Right renal pelvis (tissue), 4 donors: ENCODE measurements around the gene RAPGEF6. TPM values are rescaled to one million over a fixed set of nuclear protein-coding genes. Genes with fewer than 3 reads are reported as not detected.
"Not testable (repeated sequence)": the region's sequence is repeated elsewhere in the genome, so short reads cannot be mapped to it uniquely, and the experiment has no call there.

Experiments
- DNase-seq, 4 donors: peaks; one replicate each; pipeline ENCODE4 v3.0.0-alpha.2; 2013; ENCODE audit warnings: low read depth in 4 of 4, low spot score in 3 of 4, missing footprints in 1 of 4
- polyA plus RNA-seq, 4 donors: library from polyadenylated mRNA; unstranded; fragments of 120-200 nt; gene quantifications; one replicate each; pipeline ENCODE4 v1.2.1, GENCODE V29; 2013; ENCODE audit not compliant: insufficient read length in 4 of 4

Gene RAPGEF6
- polyA plus RNA-seq, 4 donors: 14.1 to 15.3 (median 14.6) TPM

DNA sequence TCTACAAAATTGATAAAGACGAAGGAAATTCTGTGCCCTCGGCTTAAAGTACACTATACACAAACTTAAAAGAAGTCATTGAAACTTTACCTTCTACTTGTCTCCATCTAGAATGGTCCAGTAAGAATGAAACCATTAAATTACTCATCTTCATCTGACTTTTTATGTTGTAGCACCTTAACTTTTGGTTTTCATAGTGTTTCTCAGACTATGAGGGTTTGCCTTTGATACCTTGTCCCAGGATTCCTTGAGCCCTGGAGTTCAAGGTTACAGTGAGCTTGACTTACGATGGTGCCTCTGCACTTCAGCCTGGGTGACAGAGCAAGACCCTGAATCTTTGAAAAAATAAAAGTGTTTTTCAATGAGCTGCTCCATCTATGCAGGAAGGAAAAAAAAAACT is 239.0 kb downstream of the RAPGEF6 start:
- DNase-seq: no peak

DNA sequence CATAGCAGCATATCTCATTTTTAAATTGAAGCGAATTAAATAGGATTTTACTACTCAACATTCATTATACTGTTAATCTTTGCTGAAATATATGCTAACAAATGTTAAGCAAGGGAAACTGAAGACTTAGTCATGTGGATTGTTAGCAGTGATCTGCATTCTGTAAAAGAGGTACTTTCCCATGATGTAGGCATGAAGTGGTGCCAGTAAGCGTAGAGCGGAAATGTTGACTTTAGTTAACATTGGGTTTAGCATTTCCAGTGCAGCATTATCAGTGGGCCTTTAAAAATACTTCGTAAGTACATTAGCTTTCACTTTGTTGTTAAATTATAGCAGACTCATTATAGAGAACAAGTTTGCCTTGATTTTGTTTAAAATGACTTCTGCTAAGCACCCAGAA is 240.9 kb downstream of the RAPGEF6 start:
- no peak for DNase-seq

DNA sequence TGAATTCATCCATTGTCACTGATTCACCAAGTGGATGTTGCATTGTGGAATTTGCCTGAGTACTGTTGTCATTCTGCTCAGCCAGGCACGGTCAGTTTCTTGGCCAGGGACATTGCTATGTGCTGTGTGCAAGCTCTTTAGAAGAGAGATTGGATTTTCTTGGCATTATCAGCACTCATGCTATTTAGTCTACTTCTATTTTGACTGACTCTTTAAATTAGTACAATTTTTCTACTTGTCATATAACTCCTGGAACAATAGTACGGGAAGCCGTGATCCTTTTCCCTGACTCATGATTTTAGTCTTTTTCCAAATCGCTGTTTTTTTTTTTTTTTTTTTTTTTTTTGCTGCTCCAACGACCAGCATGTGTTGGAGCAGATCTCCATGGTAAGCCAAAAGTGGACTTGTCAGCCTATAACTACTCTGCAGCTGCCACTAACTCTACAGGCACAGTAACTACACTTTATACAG is 241.5 kb downstream of the RAPGEF6 start:
- DNase-seq: no peak

DNA sequence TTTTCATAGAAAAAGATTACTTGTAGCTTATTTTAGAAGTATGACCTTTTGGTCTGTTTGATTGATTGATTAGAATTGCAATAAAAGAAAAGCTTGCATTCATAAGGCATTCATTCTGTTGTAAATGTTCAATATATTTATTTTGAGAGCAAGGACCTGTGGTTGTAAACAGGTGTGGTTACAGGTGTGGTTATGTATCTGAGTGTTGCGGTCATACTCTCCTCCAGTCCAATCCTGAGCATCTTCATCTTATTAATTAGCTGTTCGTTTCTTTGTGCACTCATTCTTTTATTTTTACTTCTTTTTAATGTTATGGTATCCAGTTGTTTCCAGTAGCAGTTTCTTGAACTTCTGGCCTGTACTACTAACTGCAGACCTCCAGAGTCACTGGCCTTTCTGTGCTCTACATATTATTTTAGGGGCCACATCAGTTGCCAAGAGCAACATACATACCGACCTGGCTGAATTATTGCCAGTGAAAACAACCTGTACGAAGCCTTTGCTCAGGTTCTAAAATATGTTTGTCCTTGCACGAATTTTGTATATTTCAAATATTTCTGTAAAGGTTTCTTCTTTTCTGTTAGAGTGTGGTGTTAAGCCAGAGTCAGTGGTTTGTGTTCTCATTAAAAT is 242.4 kb downstream of the RAPGEF6 start:
- no peak for DNase-seq

DNA sequence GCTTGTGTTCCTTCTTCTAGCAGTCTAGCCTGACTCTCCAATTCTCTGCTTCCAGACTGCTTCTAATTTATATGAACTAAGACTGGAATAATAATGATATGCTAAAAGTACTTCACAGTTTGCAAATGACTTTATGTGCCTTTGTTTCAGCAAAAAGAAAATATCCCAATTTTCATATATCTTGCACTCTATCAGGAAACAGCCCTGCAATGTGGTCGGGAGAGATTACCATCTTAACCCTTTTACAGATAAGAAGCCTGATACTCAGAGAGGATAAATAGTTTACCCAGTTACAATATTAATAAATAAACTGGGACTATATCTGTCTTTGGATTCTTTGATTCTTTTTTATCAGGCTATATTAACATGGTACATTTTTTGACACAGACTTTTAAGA is 245.2 kb downstream of the RAPGEF6 start:
- DNase-seq: no peak

DNA sequence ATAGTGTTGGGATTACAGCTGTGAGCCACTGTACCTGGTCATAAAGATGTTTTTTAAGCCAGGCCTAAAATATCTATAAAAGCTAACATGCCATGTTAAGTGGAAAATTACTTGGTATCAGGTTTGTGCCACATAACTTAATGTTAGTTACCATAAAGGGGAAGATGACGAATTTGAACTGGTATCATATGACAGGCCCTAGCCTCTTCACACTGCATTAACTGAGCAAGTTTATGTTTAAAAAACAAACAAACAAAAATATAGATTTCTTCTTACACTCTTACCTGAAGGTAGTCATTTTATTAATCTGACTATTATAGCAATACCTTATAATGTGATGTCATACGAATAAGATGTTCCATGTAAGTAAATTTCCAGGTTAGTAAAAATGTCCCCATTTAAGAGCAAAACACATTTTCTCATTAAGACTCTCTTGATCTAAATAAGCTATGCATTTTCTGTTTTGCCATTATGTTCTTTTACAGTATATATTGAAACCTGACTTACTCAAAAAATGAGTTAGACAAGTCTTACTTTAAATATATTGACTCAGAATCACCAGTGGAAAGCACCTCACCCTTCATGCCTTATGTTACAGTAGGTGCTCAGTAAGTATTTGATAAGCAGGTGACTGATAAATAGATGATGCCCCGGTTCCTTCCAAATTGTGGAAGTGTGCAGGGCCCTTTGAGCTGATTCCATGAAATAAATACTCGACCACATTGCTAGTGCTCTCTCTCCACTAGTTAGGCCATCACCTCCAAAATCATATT is 245.7 kb downstream of the RAPGEF6 start:
- DNase-seq: no peak

DNA sequence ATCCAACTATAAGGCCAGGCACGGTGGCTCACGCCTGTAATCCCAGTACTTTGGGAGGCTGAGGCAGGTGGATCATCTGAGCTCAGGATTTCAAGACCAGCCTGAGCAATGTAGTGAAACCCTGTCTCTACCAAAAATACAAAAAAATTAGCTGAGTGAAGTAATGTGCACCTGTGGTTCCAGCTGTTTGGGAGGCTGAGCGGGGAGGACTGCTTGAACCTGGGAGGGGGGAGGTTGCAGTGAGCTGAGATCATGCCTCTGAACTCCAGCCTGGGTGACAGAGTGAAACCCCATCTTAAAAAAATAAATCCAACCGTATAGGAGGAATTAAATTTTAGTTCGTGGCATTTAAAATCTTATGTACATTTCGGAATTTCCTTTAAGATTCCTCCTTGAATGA is 247.8 kb downstream of the RAPGEF6 start:
- no peak for DNase-seq

DNA sequence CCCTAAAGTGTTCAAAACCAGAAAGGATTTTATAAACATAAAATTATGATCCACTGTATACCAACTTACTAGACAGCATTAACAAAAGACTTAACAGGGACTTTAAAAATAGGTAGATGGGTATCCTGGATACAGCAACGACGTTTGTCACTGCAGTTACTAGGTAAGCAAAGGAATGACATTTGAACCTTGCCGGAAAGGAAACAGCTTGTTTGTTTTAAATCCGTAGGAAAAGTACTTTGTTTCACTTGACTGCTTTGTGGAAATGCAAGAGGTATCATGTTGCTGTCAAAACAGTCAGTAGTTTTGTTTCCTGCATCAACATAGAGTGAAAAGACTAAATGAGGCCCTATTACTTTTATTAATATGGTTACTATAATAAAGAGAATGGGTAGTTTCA is 248.2 kb downstream of the RAPGEF6 start:
- DNase-seq: peak; percentile 34 to 77 (median 69)

DNA sequence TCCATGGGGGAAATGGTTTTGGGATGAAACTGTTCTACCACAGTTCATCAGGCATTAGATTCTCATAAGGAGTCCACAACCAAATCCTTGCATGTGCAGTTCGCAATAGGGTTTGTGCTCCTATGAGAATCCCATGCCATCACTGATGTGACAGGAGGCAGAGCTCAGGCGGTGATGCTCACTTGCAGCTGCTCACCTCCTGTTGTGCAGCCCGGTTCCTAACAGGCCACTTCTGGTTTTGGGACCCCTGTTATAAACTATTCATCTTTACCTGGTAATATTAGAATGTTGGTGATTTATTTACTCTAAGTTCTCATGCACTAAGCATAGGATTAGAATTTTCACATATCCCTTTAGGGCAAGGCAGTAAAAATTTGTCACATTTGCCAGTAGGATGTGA is 248.9 kb downstream of the RAPGEF6 start:
- DNase-seq: no peak

DNA sequence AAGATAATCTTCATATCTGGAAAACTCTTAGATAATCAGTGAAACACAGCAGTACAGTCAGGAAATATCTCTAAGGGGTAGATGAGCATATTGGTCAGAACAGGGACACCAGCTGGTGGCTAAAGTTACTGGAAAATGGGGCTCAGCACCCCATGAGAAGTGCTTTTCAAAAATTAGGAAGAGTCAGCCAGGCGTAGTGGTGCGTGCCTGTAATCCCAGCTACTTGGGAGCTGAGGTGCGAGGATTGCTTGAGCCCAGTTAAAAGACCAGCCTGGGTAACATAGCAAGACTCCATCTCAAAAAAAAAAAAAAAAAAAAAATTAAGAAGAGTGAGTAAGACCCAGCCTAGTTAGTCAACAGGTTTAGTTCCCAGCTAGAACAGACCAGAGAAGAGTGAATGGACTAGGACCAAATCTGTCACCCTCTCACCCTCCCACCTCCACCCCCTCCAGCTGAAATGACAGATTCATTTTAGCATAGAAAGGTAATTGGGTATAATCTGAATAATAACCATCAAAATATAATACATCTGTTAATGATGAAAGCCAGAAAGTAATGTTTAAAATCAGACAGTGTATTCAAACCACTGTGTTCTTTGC is 250.3 kb downstream of the RAPGEF6 start:
- DNase-seq: no peak

DNA sequence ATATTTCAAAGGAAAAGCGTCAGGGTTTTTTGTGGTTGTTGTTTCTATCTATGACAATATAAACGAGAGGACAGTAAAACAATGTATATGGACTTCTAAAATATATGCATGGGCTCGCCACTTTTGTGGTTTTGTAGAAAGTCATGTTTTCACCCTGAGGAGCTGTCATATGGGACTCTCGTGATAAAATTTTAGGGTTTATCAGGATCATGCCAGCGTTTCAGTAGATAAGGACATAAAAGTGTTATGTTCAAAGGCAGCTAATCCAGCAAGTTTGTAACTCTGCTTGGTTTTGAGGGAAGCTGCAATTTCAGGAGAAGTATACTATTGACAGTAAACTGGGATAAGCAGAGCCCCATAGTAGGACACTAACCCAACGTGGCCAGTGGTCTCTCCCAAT is 250.9 kb downstream of the RAPGEF6 start:
- DNase-seq: no peak

DNA sequence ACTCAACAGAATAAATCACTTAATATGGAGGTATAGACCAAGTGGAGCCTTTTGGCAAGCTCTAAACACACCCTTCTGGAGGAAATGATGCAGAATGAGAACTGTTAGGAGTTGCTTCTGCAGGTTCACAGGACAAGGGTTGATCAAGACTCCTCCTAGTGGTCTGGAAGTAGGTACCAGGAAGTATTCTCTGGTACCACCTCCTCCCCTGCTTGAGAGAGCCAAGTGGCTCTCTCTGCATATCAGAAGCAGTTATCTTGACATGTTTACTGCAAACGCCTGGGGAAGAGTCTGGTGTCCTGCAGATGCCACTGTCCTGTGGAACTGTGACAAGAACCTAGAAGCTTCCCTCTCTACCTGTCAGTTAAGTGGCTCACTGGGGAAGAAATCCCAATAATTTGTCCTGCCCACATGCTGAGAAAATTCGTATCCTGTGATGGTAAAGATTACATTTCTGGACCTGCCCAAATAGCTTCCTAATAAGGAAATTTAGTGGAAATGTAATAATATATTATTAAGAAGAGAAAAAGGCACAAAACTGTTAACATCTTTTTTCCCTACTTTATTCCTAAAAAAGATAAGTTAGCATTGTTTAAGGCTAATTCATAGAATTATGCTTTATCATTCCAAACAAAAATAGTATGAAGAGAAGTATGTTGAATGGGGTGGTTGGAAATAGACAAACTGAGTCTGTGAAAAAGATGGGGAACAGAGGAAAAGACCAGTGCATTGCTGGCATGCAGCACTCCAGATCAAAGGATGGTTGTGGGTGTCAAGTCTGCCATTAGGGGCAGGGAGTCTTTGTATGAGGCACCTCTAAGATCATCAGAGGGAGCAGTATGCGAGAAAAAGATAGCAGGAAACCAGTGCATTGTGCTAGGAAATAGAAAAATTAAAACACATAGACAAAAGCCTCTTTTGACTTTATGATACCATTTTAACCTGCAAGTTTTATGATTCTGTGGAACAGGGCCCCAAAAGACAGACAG is 252.3 kb downstream of the RAPGEF6 start:
- no peak for DNase-seq

DNA sequence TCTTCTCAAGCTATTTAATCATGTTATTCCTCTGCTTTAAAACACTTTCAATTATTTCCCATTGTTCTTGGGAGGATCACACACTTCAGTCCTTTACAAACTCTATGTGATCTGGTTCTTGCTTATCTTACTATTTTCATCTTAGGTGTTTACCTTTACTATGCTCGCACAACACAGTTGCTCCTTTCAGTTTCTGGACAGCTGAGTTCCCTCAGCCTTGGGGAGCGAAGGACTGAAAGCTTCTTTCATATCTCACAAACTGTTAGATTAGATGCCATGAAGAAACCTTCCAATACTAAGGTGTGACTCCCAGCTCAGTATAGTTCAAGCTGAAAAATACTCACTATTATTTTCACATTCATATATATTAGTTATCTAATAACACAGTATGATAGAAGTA is 253.3 kb downstream of the RAPGEF6 start:
- DNase-seq: no peak

DNA sequence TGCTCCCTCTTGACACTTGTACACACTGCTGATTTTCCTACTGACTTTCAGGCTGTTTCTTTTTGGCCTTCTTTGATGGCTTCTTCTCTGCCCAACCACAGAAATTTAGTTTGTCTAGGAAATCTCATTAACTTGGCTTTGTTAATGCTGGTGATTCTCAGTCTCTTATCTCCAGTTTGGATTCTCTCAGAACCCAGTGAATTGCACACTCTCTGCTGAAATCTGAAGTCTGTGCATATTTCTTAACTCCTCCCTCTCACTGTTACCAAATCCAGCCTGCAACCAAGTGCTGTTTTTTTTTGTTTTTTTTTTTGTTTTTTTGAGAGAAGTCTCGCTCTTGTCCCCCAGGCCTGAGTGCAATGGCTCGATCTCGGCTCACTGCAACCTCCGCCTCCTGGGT is 254.0 kb downstream of the RAPGEF6 start:
- DNase-seq: no peak

DNA sequence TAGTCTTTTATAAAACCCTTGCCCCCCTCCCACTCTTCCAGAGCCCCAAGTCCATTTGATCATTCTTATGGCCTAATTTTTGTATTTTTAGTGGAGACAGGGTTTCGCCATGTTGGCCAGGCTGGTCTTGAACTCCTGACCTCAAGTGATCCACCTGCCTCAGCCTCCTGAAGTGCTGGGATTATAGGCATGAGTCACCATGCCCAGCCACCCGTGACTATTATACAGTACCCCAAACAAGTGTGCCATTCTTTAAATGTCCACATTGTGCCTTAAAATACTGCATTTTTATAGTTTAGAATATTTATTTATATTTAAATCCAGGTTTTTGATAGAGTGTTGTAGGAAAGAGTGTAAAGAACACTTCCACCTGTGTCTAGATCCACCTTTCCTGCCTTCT is 254.8 kb downstream of the RAPGEF6 start:
- not testable (repeated sequence) for DNase-seq

DNA sequence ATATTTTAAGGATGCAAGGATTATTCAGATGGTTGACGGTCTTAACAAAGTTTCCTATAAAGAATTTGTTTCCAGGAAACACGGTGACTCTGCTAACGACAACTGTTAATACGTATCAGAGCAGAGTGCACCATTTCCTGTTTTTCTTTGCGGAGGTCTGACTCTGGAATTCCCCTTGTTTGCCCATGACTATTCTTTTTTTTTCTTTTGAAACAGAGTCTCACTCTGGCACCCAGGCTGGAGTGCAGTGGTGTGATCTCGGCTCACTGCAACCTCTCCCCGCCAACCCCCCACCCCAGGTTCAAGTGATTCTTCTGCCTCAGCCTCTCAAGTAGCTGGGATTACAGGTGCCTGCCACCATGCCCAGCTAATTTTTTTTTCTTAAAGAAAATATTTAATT is 255.3 kb downstream of the RAPGEF6 start:
- no peak for DNase-seq

DNA sequence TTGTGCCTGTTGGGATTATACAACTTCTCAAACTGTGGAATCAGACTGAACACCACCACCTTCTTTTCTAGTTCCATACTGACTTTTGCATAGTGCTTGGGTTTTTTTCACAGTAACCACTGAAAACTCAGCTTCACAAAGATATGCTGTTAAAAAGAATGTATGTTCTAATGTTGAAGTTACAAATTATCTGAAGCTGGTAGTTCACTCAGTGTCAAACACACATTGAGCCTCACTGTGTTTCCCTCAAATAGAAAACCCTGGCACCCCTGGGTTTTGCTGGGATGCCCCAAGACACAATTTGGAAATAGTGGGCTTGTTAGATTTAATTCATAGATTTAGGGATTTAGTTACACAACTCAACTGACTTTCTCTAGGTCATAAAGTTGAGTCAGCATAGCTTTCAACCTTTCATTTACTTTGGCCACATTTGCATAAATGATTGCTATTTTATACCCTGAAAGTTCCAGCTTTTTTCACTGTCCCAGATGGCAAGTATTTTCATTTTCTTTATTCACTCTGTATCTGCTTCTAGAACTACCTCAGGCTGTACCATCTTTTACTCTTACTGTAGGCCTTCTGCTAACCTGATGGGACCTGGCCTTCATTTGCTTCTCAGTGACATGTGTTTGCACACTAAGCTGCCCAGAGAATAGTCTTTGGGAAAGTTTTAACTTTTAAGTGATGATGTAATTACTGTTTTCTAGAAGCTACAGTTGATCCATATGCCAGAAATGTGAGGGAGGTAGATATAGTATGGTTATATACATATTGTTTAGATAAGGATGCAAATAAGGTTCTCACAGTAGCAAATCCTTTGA is 256.1 kb downstream of the RAPGEF6 start:
- no peak for DNase-seq

DNA sequence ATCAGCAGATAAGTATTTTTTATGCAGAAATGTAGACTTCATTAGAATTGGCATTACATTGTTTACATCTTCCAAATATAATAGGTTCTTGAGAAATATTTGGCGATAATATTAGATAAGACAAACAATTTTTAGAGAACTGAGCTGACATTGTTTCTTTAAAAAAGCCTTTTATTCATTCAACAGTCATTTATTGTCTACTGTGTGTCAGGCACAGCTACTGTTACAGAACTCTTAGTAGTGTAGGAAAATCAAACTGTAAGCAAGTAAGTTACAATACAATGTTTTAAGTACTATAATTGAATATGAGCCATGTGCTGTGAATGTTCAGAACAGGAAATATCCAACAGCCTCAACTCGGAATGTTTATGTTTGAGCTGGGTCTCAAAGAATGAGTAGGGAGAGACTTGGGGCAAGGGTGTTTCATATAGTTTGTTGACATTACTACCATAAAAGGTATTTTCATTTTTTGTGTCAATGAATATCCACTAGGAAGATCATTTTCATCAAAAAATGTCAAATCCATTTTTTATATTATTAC is 257.2 kb downstream of the RAPGEF6 start:
- no peak for DNase-seq

DNA sequence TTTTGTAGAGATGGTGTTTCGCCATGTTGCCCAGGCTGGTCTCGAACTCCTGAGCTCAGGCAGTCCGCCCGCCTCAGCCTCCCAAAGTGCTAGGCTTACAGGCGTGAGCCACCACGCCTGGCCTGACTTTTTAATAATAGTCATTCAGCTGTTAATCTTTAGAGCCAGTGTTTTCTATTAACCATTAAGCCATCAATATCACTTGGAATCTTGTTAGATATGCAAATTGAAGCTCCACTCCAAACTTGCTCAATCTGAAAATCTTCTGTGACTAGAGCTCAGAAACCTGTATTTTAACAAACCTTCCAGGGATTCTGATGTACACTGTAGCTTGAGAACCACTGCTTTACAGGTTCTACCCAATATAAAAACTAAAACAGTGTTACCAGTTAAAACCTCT is 257.7 kb downstream of the RAPGEF6 start:
- DNase-seq: no peak

DNA sequence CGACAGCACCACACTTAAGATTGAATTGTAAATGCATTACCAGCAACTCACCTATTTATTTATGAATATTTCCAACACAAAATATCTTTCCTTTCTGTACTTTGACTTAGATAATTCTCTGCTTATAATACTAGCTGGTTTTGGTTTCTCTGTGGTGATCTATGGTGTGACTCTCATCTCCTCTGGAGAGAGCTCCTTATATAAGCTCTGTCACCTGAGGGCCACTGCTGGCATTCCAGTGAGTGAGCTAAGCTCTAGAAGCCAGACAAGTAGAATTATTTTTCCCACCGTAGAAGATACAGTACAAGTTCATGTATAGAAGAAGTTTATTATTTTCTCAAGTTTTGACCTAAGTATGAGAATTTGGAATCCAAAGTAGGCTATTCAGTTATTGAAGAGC is 259.7 kb downstream of the RAPGEF6 start:
- DNase-seq: no peak
